Activated CD8-positive, alpha-beta memory T cell treated with anti-CD3 and anti-CD28 coated beads for 36 hours (primary cell): ENCODE results near the gene PHF5A. TPM values are rescaled to one million over a fixed set of nuclear protein-coding genes. Genes with fewer than 3 reads are reported as not detected.
"Not testable (repeated sequence)": the region's sequence is repeated elsewhere in the genome, so short reads cannot be mapped to it uniquely, and the experiment has no call there.

Source experiments
- CTCF ChIA-PET: fragments of 350-600 bp; sonication (Branson Sonifier 250); formaldehyde crosslinking; loops from one replicate; lab custom pipeline; 2021; ENCODE audit warnings: antibody characterized with exemption; lab: Charles Lee
- POLR2A ChIA-PET: fragments of 350-600 bp; sonication (Branson Sonifier 250); formaldehyde crosslinking; loops from one replicate; lab custom pipeline; 2021; ENCODE audit warnings: antibody characterized with exemption; lab: Charles Lee
- total RNA-seq, 2 experiments: library from RNA; stranded (reverse); gene quantifications; one replicate each; pipeline ENCODE4 v1.2.3, GENCODE V29; 2021

Gene PHF5A
- total RNA-seq, 2 experiments from 2014 or later: 103 to 112 TPM

DNA sequence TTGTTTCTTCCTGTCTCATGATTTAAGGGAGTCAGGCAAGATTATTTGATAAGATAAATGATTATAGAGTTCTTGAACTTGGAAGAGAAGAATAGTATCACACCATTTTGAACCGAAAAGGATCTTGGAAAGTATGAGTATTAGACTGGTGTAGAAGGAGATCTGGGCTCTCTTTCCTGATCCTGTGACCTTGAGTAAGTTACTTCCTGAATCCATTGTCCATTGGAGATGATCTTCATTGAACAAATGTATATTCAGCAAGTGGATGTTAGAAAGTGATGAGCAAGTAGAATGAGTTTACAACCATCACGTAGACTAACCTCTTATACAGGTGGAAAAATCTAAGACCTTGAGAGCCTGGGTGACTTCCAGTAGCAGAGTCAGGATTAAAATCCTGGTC lies 2.4 kb upstream of the PHF5A start:
- POLR2A ChIA-PET: no interaction called here
- CTCF ChIA-PET: interaction anchor here (1.1 kb wide), 1 partner anchor 57 kb away, joined by 5 read pairs; no protein-coding TSS in a partner anchor

DNA sequence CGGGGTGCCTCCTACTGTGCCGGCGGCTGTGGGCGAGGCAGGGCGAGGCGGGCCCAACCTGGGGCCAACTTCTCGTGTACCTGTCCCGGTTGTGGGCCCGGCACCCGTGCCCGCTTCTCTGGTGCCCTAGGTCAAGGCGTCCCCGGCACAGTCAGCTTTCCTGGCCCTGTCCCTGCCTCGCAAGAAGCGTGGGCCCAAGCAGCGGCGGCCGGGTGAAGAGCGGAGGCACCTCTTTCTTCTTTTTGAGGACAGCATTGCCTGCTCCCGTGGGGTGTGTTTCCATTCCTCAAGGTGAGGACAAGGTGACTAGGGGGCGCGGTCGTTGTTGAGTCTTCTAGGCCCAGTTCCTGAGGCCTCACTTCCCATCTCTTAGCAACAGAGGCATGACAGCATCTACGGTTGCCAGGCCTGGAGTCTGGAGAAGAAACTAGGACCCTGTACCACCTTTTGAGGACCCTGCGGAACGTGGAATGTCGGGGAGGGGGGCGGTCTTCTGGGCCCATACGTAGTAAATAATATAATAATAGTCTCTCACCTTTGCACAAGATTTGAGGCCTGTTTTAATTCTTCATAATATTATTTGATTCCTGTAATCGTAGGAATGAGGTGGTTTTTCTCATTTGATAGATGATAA lies 843 bp upstream of the PHF5A start:
- POLR2A ChIA-PET: interaction anchor here (0.5 to 4.8 kb wide), 13 partner anchors 8 to 621 kb away, joined by 3 to 71 read pairs (median 5); partner anchors contain the start of genes PMM1, TEF and TOB2

DNA sequence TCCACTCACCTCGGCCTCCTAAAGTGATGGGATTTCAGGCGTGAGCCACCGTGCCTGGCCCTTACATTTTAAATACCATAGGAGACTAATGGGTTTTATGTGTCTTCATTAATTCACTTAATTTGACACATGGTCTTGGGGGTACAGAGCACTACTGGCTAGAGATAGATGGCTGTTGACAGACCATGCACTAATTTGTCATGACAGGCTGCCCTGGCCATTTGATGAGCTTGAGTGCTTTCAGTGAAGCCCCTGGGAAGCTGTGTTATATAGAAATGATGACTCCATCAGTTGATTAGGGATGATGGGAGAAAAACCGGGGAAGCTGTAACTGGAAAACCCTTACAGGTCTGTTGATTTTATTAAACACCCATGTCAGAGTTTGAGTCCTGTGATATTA lies 6.6 kb downstream of the PHF5A start:
- ChIA-PET POLR2A (interaction anchor here (0.8 to 1.4 kb wide), 2 partner anchors 11 to 15 kb away, joined by 3 read pairs; partner anchors contain the start of gene TOB2), CTCF (no interaction called here)

More for the DNA sequence above, 843 bp upstream of the PHF5A start:
- CTCF ChIA-PET: interaction anchor here (1.0 to 1.6 kb wide), 8 partner anchors 12 to 88 kb away, joined by 3 to 9 read pairs (median 4); partner anchors contain the start of genes TEF and TOB2

DNA sequence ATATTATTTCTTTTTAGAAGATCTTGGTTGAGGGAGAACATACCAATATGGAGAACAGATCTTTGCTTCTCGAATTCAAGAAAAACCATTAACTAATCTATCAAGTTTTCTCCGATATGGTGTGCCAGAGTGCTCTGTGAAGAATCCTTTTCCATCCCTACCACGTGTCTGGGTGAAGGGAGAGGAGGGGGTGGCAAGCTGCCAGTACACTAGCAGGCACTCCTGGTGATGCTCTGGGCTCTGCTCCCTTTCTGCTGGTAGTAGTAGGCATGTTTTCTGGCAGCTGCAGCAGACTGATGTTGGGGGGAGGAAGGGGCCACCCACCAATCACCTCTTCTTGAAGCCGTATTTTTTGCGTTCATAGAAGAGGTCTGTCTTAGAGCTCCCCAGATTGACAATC lies 8.4 kb downstream of the PHF5A start:
- POLR2A ChIA-PET: not testable (repeated sequence)
- CTCF ChIA-PET: interaction anchor here (2.0 kb wide), 1 partner anchor 11 kb away, joined by 5 read pairs; no protein-coding TSS in a partner anchor

DNA sequence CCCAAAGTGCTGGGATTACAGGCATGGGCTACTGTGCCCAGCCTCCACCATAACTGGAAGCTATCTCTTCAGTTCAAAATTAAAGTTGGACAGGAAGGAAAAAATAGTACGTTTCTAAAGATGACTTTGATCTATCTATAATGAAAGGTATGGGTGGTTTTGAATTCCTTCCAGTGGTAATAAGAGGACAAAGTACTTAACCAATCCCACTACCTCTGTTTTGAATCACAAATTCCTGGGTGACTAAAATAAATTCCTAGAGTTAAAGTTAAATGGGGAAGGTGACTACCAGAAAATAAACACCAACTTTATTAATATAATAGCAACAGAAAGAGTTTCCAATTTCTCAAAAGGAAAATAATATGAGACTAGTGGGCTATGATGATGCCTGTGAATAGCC lies 9.1 kb downstream of the PHF5A start:
- ChIA-PET POLR2A (interaction anchor here (1.1 kb wide), 1 partner anchor 9 kb away, joined by 6 read pairs; the partner anchor contains the start of genes ACO2 and PHF5A), CTCF (interaction anchor here (2.0 kb wide), 1 partner anchor 11 kb away, joined by 5 read pairs; no protein-coding TSS in a partner anchor)

DNA sequence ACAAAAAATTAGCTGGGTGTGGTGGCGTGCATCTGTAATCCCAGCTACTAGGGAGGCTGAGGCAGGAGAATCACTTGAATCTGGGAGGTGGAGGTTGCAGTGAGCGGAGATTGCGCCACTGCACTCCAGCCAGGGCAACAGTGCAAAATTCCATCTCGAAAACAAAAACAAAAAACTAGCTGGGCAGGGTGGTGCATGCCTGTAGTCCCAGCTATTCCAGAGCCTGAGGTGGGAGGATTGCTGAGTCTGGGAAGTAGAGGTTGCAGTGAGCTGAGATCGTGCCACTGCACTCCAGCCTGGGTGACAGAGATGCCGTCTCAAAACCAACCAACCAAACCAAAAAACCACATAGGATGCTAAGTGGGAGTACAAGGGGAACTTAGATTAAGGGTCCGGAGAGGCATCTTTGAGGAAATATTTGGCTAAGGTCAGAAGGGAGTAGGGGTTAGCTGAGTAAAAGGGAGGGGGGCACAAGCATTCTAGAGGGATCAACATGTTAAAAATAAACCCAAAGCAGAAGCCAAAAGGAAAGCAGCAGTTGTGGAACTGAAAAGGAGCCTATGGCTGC lies 10.2 kb downstream of the PHF5A start:
- POLR2A ChIA-PET: interaction anchor here (1.0 to 1.1 kb wide), 2 partner anchors 9 to 11 kb away, joined by 5 to 7 read pairs; partner anchors contain the start of gene TOB2

DNA sequence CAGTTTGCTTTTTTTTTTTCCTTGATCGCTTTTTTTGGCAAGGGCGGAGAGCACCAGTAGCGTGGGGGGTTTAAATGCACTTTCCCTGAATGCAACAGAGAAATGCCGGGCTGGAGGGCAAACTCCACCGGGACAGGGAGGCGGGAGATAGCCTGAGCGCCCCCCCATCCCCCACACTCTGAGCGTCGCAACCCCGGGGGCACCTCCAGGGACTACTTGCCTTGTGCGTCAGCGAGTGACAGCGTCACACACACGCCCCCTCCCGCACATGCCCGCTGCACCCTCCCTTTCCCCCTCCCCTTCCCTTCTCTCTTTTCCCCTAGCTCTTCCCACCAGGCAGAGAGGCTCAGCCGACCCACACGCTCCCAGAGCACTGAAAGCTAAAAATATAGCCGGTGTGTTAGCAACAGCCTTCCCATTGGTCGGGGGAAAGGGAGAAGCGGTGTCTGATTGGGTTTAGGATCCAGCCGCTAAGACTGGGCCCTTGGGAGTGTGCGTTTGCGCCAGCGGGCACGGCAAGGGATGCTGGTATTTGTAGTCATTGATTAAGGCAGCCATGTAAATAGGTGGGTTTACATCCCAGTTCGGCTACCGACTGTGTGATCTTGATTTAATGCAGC lies 20.2 kb downstream of the PHF5A start:
- POLR2A ChIA-PET: interaction anchor here (0.7 to 5.4 kb wide), 7 partner anchors 10 to 629 kb away, joined by 3 to 71 read pairs (median 5); partner anchors contain the start of genes ACO2, PHF5A, PMM1 and SLC25A17

More for the DNA sequence above, 10.2 kb downstream of the PHF5A start:
- CTCF ChIA-PET: interaction anchor here (0.8 to 1.3 kb wide), 2 partner anchors 11 to 54 kb away, joined by 3 to 4 read pairs; partner anchors contain the start of genes ACO2 and PHF5A

DNA sequence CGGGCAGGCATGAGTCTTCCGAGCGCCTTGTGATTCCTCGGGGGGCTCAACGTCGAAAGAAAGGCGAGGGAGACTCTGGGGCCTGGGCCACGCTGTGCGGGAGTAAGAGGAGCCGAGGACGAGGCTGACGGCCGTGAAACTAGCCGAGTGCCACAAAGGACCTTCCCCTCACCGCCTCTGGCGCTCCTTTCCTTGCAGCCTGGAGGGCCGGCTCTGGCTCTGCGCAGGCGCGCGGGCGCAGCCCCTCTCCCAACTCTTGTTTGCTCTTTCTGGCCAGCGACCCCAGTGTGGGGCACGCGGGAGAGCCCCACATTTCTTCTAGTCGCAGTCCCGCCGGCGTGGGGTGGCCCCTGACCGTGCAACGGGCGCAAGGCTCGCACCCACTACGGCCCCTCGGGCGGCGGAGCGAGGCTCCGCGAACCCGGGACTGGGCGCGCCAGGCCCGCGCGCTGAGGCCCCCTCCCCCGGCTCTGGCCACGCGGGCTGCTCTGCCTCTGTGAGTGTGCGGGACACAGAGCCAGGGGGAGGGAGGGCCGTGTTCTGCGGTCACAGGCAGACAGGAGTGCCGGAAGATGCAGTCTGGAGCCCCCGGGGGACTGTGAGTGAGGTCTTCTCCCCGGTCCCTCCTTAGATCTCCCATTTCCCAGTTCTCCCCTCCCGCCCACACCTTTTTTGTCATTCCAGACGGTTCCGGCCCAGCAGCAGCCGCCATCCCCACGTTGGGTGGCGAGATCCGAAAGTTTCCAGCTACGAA lies 20.9 kb downstream of the PHF5A start:
- ChIA-PET POLR2A (interaction anchor here (0.6 to 5.4 kb wide), 11 partner anchors 10 to 628 kb away, joined by 3 to 71 read pairs (median 5); partner anchors contain the start of genes ACO2, PHF5A, PMM1 and SLC25A17), CTCF (interaction anchor here (1.0 to 2.4 kb wide), 4 partner anchors 12 to 70 kb away, joined by 3 to 7 read pairs (median 4); partner anchors contain the start of gene TEF)

More for the DNA sequence above, 20.2 kb downstream of the PHF5A start:
- CTCF ChIA-PET: interaction anchor here (0.8 to 1.7 kb wide), 2 partner anchors 11 to 45 kb away, joined by 3 to 5 read pairs; no protein-coding TSS in a partner anchor

DNA sequence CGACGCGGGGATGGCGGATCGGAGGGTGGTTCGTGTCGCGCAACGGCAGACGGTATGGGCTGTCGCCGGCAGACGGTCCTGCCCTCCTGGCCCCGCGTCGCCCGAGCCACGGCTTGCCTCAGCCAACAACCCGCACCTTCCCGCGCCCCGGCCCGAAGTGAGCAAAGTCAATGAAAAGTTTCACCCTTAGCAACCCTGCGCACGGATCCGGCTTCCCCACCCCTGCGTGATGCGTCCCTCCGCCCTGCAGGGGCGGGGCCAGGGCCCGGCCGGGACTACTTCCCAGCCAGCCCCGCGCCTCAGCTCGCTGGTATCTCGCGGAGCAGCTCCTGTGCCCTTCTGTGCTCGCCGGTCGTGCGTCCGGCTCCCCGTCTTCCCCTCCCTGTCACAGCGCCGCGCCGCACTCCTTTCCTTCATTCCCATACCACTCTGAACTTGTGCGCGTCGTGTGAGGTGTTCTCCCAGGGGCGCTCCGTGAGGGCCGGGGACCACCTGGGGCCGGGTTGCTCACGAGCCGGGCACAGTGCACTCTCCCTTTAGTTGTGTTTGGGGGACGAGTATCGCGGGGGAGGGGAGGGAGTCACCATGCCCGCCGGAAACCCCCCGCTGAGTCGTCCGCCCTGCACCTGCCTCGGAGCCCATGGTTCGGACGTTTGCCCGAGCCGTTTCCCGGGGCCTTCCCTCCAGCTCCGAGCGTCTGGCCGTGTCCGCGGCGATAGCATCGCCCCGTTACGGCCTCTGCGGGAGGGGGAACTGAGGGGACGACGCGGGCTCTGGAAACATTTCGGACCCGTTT lies 21.7 kb downstream of the PHF5A start, which contains the start of gene TOB2:
Gene TOB2, minus strand, starts transcription at position 163 of the 796 bp plus-strand sequence. CDS start 9,456 bp downstream, outside the sequence.
- ChIA-PET POLR2A (interaction anchor here (0.6 to 5.4 kb wide), 12 partner anchors 10 to 174 kb away, joined by 3 to 71 read pairs (median 4); partner anchors contain the start of genes ACO2, DESI1, PHF5A and RANGAP1), CTCF (interaction anchor here (0.9 to 2.4 kb wide), 5 partner anchors 21 to 70 kb away, joined by 3 to 9 read pairs (median 3); partner anchors contain the start of genes ACO2, PHF5A and TEF)

DNA sequence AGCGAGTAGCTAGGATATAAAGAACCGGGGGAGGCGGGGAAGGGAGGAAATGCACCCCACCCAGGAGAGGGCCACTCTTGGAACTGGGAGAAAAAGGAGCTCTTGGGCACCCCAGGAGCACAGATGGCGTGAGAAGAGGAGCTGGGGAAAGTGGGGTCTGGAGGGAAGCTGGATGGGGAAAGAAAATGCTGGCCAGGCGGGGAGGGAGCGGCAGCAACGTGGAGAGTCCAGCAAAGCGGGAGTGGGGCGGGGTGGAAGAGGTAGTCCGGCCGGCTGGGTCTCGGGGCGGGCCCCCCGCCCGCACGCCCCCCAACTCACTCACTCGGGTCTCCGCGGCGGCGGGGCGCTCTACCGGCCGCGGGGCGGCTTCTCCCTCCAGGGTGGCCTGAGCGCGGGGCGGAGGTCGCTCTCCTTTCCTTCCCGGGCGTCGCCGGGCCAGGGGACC lies 22.4 kb downstream of the PHF5A start:
- ChIA-PET POLR2A (interaction anchor here (0.6 to 5.4 kb wide), 12 partner anchors 9 to 175 kb away, joined by 3 to 71 read pairs (median 4); partner anchors contain the start of genes ACO2, DESI1, PHF5A and RANGAP1), CTCF (interaction anchor here (0.9 to 2.4 kb wide), 8 partner anchors 20 to 81 kb away, joined by 3 to 9 read pairs (median 3); partner anchors contain the start of genes ACO2, PHF5A and TEF)

DNA sequence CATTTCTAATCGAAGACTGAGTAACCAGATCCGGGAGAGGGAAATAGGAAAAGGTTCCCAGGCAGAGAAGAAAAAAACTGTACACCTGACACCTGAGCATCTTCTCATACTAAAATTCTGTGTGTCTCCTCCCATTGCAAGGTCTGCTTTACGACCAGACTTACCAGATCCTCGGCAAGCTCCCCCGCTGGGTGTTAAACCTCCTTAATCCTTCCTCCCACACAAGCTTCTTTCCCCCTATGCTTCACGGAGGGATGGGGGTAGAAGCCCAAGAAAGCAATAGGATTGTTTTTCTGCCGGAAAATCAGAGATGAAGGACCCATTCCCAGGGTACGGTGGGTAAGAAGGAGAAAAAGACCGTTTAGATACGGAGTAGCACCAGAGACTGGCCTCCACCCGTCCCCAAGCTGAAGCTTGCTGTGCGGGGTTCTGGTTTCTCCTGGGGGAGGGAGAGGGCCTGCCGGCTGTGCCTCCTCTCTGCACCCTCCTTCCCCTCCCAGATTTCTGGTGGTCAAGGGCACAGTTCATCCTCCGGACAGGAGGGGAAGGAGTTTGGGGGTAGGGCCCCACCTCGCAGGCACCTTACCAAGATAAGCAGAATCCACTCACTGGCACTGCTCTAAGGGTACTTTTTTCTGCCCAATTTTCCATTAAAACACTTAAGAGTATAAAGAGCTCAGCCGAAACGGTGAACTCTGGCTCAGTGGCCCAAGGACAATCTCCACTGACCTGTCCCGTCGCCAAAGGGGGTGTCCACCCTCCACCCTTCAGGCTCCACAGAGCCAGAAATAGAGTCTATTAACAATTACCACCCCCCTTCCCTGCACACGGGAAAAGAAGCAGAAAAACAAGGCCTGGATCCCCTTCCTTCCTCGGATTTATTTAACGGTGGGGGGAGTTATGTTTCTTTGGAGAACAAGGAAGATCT lies 23.1 kb downstream of the PHF5A start:
- ChIA-PET POLR2A (interaction anchor here (0.8 to 5.4 kb wide), 6 partner anchors 11 to 176 kb away, joined by 3 to 71 read pairs (median 4); partner anchors contain the start of genes ACO2, DESI1, PHF5A and XRCC6), CTCF (interaction anchor here (0.7 to 2.4 kb wide), 7 partner anchors 23 to 790 kb away, joined by 3 to 9 read pairs (median 4); partner anchors contain the start of genes ACO2, PHF5A and TEF)

DNA sequence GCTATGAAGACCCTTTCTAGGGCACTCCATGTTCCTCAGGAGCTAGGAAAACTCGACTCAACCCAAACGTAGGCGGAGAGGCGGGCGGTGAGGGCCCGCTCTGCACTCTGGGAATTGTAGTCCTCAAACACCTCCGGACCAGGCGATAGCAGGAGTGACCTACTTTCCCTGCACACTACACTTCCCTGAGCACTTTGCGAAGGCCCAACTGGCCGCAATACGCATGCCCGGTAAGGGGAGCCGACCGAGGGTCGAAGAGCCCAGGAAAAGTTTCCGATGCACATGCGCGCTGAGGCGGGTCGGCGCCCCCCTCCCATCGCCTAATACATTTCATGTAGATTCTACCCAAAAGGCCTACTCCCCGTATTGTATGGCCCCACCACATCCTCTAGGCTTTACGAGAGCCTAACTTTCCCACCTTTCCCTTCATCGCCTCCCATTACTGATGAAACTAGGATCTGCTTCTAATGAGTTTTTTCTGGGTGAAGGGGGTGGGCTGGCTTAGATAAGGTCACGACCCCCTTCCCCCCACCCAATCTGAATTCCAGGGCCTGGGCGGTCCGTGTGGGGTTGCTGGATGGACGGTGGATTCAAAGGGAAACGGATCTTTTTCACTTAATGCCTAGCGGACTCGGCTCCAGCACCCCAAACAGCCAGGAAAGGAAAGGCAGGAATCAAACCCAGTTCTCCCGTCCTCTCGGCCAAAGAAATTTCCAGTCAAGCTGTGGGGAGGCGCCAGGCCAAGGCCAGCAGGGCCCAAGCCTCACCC lies 23.9 kb downstream of the PHF5A start:
- POLR2A ChIA-PET: interaction anchor here (0.8 to 5.4 kb wide), 4 partner anchors 18 to 175 kb away, joined by 3 to 71 read pairs (median 6); partner anchors contain the start of genes ACO2 and PHF5A
- CTCF ChIA-PET: interaction anchor here (0.7 to 2.4 kb wide), 6 partner anchors 24 to 789 kb away, joined by 3 to 9 read pairs (median 5); partner anchors contain the start of genes ACO2, PHF5A and TEF

DNA sequence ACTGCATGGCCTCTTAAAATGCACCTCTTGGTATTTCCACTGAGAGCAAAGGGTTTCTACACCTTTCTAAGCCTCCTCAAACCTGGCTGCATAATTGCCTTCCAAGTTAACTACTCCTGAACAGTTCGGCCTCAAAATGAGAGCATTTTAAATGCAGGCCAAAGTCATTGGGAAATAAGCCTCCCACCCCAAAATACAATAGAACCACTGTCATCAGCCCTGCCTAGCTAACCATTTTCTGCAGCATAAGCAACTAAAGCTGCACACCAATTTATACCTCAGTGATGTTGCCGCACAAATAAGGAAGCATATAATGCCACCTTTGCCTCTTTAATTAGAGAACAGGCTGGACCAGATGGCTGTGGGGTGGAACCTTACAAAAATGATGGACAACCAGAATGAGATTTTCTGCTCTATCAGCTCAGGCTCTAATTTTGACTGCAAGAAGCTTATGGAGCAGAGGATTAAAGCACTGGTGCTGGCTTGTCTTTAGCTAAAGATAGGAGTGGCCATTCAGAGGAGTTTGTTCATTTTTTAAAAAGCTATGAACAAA lies 26.2 kb downstream of the PHF5A start:
- POLR2A ChIA-PET: no interaction called here

DNA sequence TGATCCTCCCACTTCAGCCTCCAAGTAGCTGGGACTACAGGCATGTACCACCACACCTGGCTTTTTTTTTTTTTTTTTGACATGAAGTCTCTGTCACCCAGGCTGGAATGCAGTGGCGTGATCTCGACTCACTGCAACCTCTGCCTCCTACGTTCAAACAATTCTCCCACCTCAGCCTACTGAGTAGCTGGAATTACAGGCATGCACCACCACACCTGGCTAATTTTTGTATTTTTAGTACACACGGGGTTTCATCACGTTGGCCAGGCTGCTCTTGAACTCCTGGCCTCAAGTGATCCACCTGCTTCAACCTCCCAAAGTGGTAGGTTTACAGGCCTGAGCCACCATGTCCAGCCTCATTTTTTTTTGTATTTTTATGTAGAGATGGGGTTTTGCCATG lies 28.0 kb downstream of the PHF5A start:
- CTCF ChIA-PET: interaction anchor here (0.6 kb wide), 1 partner anchor 190 kb away, joined by 3 read pairs; no protein-coding TSS in a partner anchor
- POLR2A ChIA-PET: interaction anchor here (0.7 kb wide), 1 partner anchor 173 kb away, joined by 5 read pairs; no protein-coding TSS in a partner anchor

More for the DNA sequence above, 26.2 kb downstream of the PHF5A start:
- CTCF ChIA-PET: interaction anchor here (1.7 kb wide), 1 partner anchor 40 kb away, joined by 3 read pairs; no protein-coding TSS in a partner anchor
